HCT116 (cell line): ENCODE results near the gene TNFRSF6B. TPM values are rescaled to one million over a fixed set of nuclear protein-coding genes. Genes with fewer than 3 reads are reported as not detected.
A peak's percentile ranks its signal among the peaks of the same experiment; 100 is the strongest.

Source experiments
- ATAC-seq: fragments of 200-7000 bp; cut with Tn5 transposase; 2 replicates; pipeline ENCODE4 v1.9.1; 2020; ENCODE audit warnings: mild to moderate bottlenecking, moderate library complexity
- BruUV-seq: library from RNA; stranded (reverse); fragments of 400-500 nt; replicated peaks from 2 replicates; lab custom pipeline; 2021; lab: Mats Ljungman, UMichigan
- CTCF ChIA-PET: fragments of 300-600 bp; sonication (Branson Sonifier 250); formaldehyde crosslinking; loops from one replicate; lab custom pipeline; 2021; ENCODE audit warnings: antibody characterized with exemption; lab: Charles Lee
- POLR2A ChIA-PET: fragments of 300-600, 350-600 bp; sonication (Branson Sonifier 250); formaldehyde crosslinking; loops from one replicate; lab custom pipeline; 2021; ENCODE audit warnings: antibody characterized with exemption; lab: Charles Lee
- RAD21 ChIA-PET, 2 experiments: fragments of 300-600 bp; sonication (Branson Sonifier 250); formaldehyde crosslinking; loops; one replicate each; lab custom pipeline; 2023; ENCODE audit warnings: low total read pairs in 2 of 2; ENCODE audit not compliant: uncharacterized antibody in 2 of 2, unreplicated experiment in 2 of 2, low non-redundant PET in 1 of 2; lab: Charles Lee
- DNase-seq: peaks from one replicate; pipeline ENCODE4 v3.0.0-alpha.2; 2010; ENCODE audit warnings: low read depth, low spot score
- H2AFZ ChIP-seq: fragments of 200-600 bp; shearing (Covaris generic), sonication (generic); 2 replicates; pipeline ENCODE4 v1.6.1; 2017; ENCODE audit warnings: low read depth, mixed run types, mixed read lengths, antibody characterized with exemption, low read length; ENCODE audit not compliant: poor library complexity, severe bottlenecking
- H3K27ac ChIP-seq: 2 replicates; pipeline ENCODE4 v1.5.1; 2012; ENCODE audit warnings: low read depth, low read length
- H3K27me3 ChIP-seq: fragments of 200-600 bp; sonication (generic); 2 replicates; pipeline ENCODE4 v1.6.1; 2016; ENCODE audit warnings: mixed run types, low read length, mixed read lengths; ENCODE audit not compliant: insufficient read depth
- H3K36me3 ChIP-seq, 2 experiments: fragments of 200-500 bp in 1 of 2; fragments of 200-600 bp in 1 of 2; sonication (Bioruptor generic) in 1 of 2; sonication (generic) in 1 of 2; 2 replicates each; pipeline versions ENCODE4 v1.5.1 to v1.6.1; 2014 to 2016; ENCODE audit warnings: low read length in 2 of 2, inconsistent platforms in 1 of 2, mixed read lengths in 1 of 2, mixed run types in 1 of 2; ENCODE audit not compliant: insufficient read depth in 2 of 2, control insufficient read depth in 1 of 2
- H3K4me1 ChIP-seq, 2 experiments: fragments of 200-600 bp in 1 of 2; sonication (generic) in 1 of 2; 2 replicates each; pipeline versions ENCODE4 v1.5.1 to v1.6.1; 2012 to 2017; ENCODE audit warnings: low read length in 2 of 2, inconsistent platforms in 1 of 2, mild to moderate bottlenecking in 1 of 2, mixed read lengths in 1 of 2, mixed run types in 1 of 2, moderate library complexity in 1 of 2; ENCODE audit not compliant: insufficient read depth in 2 of 2, control insufficient read depth in 1 of 2
- H3K4me2 ChIP-seq: fragments of 200-600 bp; sonication (generic); 2 replicates; pipeline ENCODE4 v1.6.1; 2017; ENCODE audit warnings: mixed run types, low read length, mixed read lengths
- H3K4me3 ChIP-seq, 2 experiments: fragments of 200-600 bp in 1 of 2; sonication (generic) in 1 of 2; replicated peaks in 1 of 2; 2 replicates each; pipeline ENCODE4 v1.5.1; 2011 to 2016; ENCODE audit warnings: low read length in 2 of 2, control low read depth in 1 of 2, low read depth in 1 of 2, mild to moderate bottlenecking in 1 of 2, mixed read lengths in 1 of 2, mixed run types in 1 of 2
- H3K79me2 ChIP-seq: fragments of 200-600 bp; sonication (generic); 2 replicates; pipeline ENCODE4 v1.6.1; 2017; ENCODE audit warnings: mild to moderate bottlenecking, mixed run types, low read length, moderate library complexity, mixed read lengths; ENCODE audit not compliant: insufficient read depth
- H3K9ac ChIP-seq: fragments of 200-600 bp; sonication (generic); 2 replicates; pipeline ENCODE4 v1.6.1; 2016; ENCODE audit warnings: low read length, mixed read lengths
- H3K9me2 ChIP-seq: fragments of 200-600 bp; sonication (generic), shearing (Covaris generic); 2 replicates; pipeline ENCODE4 v1.6.1; 2017; ENCODE audit warnings: mixed run types, mild to moderate bottlenecking, moderate library complexity; ENCODE audit not compliant: insufficient read depth
- H3K9me3 ChIP-seq, 2 experiments: fragments of 200-500 bp in 1 of 2; fragments of 200-600 bp in 1 of 2; sonication (Bioruptor generic) in 1 of 2; sonication (generic) in 1 of 2; 2 replicates each; pipeline ENCODE4 v1.6.1; 2014 to 2017; ENCODE audit warnings: low read length in 2 of 2, mixed read lengths in 2 of 2, inconsistent platforms in 1 of 2, low read depth in 1 of 2, mild to moderate bottlenecking in 1 of 2, mixed run types in 1 of 2, moderate library complexity in 1 of 2; ENCODE audit not compliant: control insufficient read depth in 1 of 2, insufficient read depth in 1 of 2
- H4K20me1 ChIP-seq: fragments of 200-600 bp; sonication (generic), shearing (Covaris generic); 2 replicates; pipeline ENCODE4 v1.6.1; 2017; ENCODE audit warnings: mixed run types, mild to moderate bottlenecking, moderate library complexity; ENCODE audit not compliant: insufficient read depth
- CEBPB ChIP-seq: IDR thresholded peaks from 2 replicates; pipeline ENCODE4 v1.6.1; 2012; ENCODE audit warnings: low read depth
- EGR1 ChIP-seq: IDR thresholded peaks from 2 replicates; pipeline ENCODE4 v1.6.1; 2012; ENCODE audit warnings: low read depth
- JUND ChIP-seq: IDR thresholded peaks from 2 replicates; pipeline ENCODE4 v1.6.1; 2012
- POLR2A ChIP-seq: IDR thresholded peaks from 2 replicates; pipeline ENCODE4 v1.7.0; 2011; ENCODE audit warnings: borderline replicate concordance; ENCODE audit not compliant: insufficient read depth, insufficient read length; ENCODE audit errors: extremely low read depth
- POLR2AphosphoS5 ChIP-seq: IDR thresholded peaks from 2 replicates; pipeline ENCODE4 v1.6.1; 2011; ENCODE audit warnings: mild to moderate bottlenecking, low read depth, low read length, moderate library complexity
- RAD21 ChIP-seq: IDR thresholded peaks from 2 replicates; pipeline ENCODE4 v1.6.1; 2012; ENCODE audit warnings: low read depth, mild to moderate bottlenecking
- TCF7L2 ChIP-seq: IDR thresholded peaks from 2 replicates; pipeline ENCODE4 v1.7.0; 2011; ENCODE audit warnings: borderline replicate concordance, inconsistent platforms; ENCODE audit not compliant: insufficient read depth, insufficient read length; ENCODE audit errors: extremely low read depth
- YY1 ChIP-seq: IDR thresholded peaks from 2 replicates; pipeline ENCODE4 v1.6.1; 2011; ENCODE audit warnings: low read length, low read depth, moderate library complexity, mild to moderate bottlenecking; ENCODE audit not compliant: insufficient replicate concordance; ENCODE audit errors: extremely low read depth
- ZFX ChIP-seq: fragments of 450-650 bp; IDR thresholded peaks from 2 replicates; pipeline ENCODE4 v1.6.1; 2017
- intact Hi-C: fragments of 100-400 bp; cut with micrococcal nuclease; formaldehyde crosslinking; loops from 2 replicates; pipeline ENCODE4 v1.10.0; 2022
- total RNA-seq: library from RNA; stranded (reverse); gene quantifications from one replicate; pipeline ENCODE4 v1.2.1, GENCODE V29; 2021; ENCODE audit not compliant: unreplicated experiment
- TF ChIP-seq, protein P1 (sequence below): IDR thresholded peaks from 2 replicates; pipeline ENCODE4 v1.6.1; 2012; ENCODE audit warnings: low read depth
- TF ChIP-seq, protein P2 (sequence below): IDR thresholded peaks from 2 replicates; pipeline ENCODE4 v1.6.1; 2012
- TF ChIP-seq, protein P3 (sequence below), 3 experiments: fragments of 200-600 bp in 1 of 3; sonication (generic) in 1 of 3; IDR thresholded peaks in 2 of 3; conservative IDR thresholded peaks in 1 of 3; 2 replicates each; pipeline ENCODE4 v1.5.1; 2012 to 2017; ENCODE audit warnings: low read depth in 2 of 3, low read length in 2 of 3, antibody characterized with exemption in 1 of 3, borderline replicate concordance in 1 of 3, control low read depth in 1 of 3, mild to moderate bottlenecking in 1 of 3, mixed read lengths in 1 of 3, mixed run types in 1 of 3, moderate library complexity in 1 of 3; ENCODE audit not compliant: insufficient read depth in 1 of 3
- TF ChIP-seq, protein P4 (sequence below): IDR thresholded peaks from 2 replicates; pipeline ENCODE4 v1.6.1; 2012

The TNFRSF6B gene
- total RNA-seq, 1 experiment from 2014 or later, result 147 TPM

DNA sequence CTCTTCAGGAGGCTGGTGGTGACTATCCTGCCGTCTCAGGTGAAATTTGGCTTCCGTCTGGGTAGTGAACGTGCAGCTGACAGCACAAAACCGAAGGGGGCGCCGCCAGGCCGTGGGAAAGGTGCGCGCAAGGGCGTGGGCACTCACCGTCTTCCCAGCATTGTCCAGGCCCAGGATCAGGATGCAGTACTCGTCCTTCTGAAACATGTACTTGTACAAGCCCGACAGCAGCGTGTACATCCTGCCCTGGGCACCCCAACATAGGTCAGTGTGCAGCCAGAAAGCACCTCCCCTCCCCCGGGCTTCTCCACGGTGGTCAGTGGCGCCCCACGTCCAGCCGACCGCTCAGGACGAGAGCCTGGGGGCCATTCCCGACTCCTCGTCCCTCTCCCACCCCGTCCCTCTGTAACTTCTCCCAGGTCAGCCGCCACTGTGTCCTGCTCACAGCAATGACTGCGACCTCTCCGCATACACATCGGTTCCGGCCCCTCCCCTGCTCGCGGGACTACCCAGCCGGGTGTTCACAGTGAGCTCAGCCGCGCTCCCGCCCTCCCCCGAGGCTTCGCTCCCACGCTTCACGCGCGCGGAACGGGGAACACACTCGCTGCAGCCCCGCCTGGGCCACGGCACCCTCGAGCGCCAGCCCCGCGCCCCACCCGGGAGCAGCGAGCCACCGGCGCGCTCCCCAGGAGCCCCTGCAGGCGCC is 10.6 kb downstream of the TNFRSF6B start (continued):
- TF ChIP-seq, protein P1, sequence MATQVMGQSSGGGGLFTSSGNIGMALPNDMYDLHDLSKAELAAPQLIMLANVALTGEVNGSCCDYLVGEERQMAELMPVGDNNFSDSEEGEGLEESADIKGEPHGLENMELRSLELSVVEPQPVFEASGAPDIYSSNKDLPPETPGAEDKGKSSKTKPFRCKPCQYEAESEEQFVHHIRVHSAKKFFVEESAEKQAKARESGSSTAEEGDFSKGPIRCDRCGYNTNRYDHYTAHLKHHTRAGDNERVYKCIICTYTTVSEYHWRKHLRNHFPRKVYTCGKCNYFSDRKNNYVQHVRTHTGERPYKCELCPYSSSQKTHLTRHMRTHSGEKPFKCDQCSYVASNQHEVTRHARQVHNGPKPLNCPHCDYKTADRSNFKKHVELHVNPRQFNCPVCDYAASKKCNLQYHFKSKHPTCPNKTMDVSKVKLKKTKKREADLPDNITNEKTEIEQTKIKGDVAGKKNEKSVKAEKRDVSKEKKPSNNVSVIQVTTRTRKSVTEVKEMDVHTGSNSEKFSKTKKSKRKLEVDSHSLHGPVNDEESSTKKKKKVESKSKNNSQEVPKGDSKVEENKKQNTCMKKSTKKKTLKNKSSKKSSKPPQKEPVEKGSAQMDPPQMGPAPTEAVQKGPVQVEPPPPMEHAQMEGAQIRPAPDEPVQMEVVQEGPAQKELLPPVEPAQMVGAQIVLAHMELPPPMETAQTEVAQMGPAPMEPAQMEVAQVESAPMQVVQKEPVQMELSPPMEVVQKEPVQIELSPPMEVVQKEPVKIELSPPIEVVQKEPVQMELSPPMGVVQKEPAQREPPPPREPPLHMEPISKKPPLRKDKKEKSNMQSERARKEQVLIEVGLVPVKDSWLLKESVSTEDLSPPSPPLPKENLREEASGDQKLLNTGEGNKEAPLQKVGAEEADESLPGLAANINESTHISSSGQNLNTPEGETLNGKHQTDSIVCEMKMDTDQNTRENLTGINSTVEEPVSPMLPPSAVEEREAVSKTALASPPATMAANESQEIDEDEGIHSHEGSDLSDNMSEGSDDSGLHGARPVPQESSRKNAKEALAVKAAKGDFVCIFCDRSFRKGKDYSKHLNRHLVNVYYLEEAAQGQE, result no peak
- TF ChIP-seq, protein P2, sequence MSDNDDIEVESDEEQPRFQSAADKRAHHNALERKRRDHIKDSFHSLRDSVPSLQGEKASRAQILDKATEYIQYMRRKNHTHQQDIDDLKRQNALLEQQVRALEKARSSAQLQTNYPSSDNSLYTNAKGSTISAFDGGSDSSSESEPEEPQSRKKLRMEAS, result no peak
- no peak for TF ChIP-seq POLR2A

DNA sequence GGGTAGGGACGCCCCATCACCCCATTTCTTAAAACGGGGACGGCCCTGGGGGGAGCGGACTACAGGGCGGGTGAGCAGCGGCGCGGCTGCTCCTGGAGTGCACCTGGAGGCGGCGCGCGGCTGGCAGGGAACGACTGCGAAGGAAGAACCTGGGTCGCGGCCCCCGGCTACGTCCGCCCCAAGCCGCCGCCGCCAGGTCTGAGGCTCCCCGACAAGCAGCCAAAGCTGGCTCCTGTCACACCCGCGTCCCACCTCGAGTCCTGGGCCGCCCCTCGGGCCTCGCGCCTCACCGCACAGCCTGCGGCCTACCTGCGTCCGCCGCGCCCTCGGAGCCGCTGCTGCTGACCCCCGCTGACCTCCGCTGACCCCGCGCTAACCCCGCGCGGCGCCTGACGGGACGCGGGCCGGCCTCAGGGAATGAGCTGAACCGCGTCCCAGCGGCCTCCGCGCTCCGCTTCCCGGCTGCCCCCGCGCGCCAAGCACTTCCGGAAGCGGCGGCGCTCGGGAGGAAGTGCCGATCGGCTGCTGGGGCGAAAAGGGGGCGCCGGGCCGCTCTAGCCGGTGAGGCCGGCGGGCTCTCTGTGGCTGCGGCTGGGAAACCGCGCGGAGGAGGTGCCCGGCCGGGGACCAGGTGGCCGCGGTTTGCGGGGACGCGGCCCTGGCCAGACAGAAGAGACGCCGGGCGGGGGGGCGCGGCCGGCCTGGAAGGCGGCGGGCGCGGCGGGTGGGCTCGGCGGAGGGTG is 11.3 kb downstream of the TNFRSF6B start, which contains the start of the genes ARFRP1 and ZGPAT:
ARFRP1 (minus strand) TSS at position 419 of the 743 bp plus-strand sequence. CDS start 885 bp downstream, outside the sequence.
ZGPAT (plus strand) TSS at position 482 of the 743 bp plus-strand sequence. CDS start 542 bp downstream, outside the sequence.
- Histone ChIP-seq H3K4me1 (peaks cover 13 to 23% of the 10 kb centered on the region in 2 experiments), H3K9me3 (0 out of 4 replicates have a peak, but pooled peaks cover 0 to 6% of the 10 kb centered on the region in 2 experiments), H4K20me1 (no peaks in the 10 kb centered on the region), H3K36me3 (peaks cover 14 to 46% of the 10 kb centered on the region in 2 experiments), H3K4me3 (peak within 1 kb of the TSS; percentile 85 to 96), H3K4me2 (peak within 1 kb of the TSS; percentile 95), H3K27me3 (no peaks in the 10 kb centered on the region), H3K9ac (peak within 1 kb of the TSS; percentile 96), H3K27ac (peak within 1 kb of the TSS; percentile 95), H3K9me2 (no peaks in the 10 kb centered on the region), H3K79me2 (peaks cover 75% of the 10 kb centered on the region), H2AFZ (no peak within 1 kb of the TSS)
- intact Hi-C loops, result loop anchor here (1.0 to 10.0 kb wide), 2 partner anchors 267 to 347 kb away; no protein-coding TSS in a partner anchor
- CTCF ChIA-PET, result interaction anchor here (0.8 to 1.7 kb wide), 8 partner anchors 9 to 273 kb away, joined by 3 to 9 read pairs (median 4); partner anchors contain the start of genes PRPF6 and TPD52L2
- no TSS peak for BruUV-seq
- RAD21 ChIA-PET, result interaction anchor here in 1 of 2 experiments (1.0 kb wide), 1 partner anchor 157 kb away, joined by 4 read pairs; the partner anchor contains the start of gene TPD52L2
- DNase-seq (peak; percentile 47), ATAC-seq (peak; percentile 85)
- POLR2A ChIA-PET, result interaction anchor here (0.6 to 2.2 kb wide), 6 partner anchors 9 to 158 kb away, joined by 3 to 15 read pairs (median 4); partner anchors contain the start of gene TPD52L2
- TF ChIP-seq YY1, result peak; percentile 64
- no peak for TF ChIP-seq EGR1
- no peak for TF ChIP-seq RAD21
- peak; percentile 53 for TF ChIP-seq POLR2A
- peak; percentile 64 for TF ChIP-seq POLR2AphosphoS5
- TF ChIP-seq, protein P3, sequence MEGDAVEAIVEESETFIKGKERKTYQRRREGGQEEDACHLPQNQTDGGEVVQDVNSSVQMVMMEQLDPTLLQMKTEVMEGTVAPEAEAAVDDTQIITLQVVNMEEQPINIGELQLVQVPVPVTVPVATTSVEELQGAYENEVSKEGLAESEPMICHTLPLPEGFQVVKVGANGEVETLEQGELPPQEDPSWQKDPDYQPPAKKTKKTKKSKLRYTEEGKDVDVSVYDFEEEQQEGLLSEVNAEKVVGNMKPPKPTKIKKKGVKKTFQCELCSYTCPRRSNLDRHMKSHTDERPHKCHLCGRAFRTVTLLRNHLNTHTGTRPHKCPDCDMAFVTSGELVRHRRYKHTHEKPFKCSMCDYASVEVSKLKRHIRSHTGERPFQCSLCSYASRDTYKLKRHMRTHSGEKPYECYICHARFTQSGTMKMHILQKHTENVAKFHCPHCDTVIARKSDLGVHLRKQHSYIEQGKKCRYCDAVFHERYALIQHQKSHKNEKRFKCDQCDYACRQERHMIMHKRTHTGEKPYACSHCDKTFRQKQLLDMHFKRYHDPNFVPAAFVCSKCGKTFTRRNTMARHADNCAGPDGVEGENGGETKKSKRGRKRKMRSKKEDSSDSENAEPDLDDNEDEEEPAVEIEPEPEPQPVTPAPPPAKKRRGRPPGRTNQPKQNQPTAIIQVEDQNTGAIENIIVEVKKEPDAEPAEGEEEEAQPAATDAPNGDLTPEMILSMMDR (IDR thresholded peaks at IDR 0.05 in 2 of 3, conservative IDR thresholded peaks at IDR 0.05 in 1 of 3; ENCODE audit: borderline replicate concordance in 1 of 3, insufficient read depth in 1 of 3, low read depth in 2 of 3, low read length in 2 of 3), result no peak
- TF ChIP-seq TCF7L2, result peak; percentile 57
- TF ChIP-seq, protein P4, sequence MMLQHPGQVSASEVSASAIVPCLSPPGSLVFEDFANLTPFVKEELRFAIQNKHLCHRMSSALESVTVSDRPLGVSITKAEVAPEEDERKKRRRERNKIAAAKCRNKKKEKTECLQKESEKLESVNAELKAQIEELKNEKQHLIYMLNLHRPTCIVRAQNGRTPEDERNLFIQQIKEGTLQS, result no peak
- TF ChIP-seq CEBPB, result no peak
- no peak for TF ChIP-seq JUND
- TF ChIP-seq ZFX, result peak; percentile 100
